ENCODE measurements around the gene PPP2R5C.
"Not testable (repeated sequence)": the region's sequence is repeated elsewhere in the genome, so short reads cannot be mapped to it uniquely, and the experiment has no call there.

PPP2R5C gene

GRCh38 chr14:101761032-101761880 lies at the start of gene PPP2R5C:
TSS of gene PPP2R5C (plus strand) at chr14:101761709. CDS start at chr14:101761894, 185 bp downstream.
- DNase-seq (ENCODE audit: low read depth): peak; percentile 76

- not testable (repeated sequence) for DNase-seq (ENCODE audit: low read depth)
These were observed 49.7 kb upstream of the PPP2R5C start for GRCh38 chr14:101711857-101712233.

GRCh38 chr14:101712341-101712740 lies 49.2 kb upstream of the PPP2R5C start:
- DNase-seq (ENCODE audit: low read depth): not testable (repeated sequence)

DNA sequence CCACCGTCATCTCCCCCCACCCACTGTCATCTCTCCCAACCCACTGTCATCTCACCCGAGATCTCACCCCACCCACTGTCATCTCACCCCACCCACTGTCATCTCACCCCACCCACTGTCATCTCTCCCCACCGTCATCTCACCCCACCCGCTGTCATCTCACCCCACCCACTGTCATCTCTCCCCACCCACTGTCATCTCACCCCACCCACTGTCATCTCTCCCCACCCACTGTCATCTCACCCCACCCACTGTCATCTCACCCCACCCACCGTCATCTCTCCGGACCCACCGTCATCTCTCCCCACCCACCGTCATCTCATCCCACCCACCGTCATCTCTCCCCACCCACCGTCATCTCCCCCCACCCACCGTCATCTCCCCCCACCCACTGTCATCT lies 48.4 kb upstream of the PPP2R5C start:
- not testable (repeated sequence) for DNase-seq (ENCODE audit: low read depth)

- no peak for DNase-seq (ENCODE audit: low read depth)
These were observed 47.7 kb upstream of the PPP2R5C start for GRCh38 chr14:101713621-101714349.

- no peak for DNase-seq (ENCODE audit: low read depth)
These were observed 47.1 kb upstream of the PPP2R5C start for GRCh38 chr14:101714394-101714793.

DNA sequence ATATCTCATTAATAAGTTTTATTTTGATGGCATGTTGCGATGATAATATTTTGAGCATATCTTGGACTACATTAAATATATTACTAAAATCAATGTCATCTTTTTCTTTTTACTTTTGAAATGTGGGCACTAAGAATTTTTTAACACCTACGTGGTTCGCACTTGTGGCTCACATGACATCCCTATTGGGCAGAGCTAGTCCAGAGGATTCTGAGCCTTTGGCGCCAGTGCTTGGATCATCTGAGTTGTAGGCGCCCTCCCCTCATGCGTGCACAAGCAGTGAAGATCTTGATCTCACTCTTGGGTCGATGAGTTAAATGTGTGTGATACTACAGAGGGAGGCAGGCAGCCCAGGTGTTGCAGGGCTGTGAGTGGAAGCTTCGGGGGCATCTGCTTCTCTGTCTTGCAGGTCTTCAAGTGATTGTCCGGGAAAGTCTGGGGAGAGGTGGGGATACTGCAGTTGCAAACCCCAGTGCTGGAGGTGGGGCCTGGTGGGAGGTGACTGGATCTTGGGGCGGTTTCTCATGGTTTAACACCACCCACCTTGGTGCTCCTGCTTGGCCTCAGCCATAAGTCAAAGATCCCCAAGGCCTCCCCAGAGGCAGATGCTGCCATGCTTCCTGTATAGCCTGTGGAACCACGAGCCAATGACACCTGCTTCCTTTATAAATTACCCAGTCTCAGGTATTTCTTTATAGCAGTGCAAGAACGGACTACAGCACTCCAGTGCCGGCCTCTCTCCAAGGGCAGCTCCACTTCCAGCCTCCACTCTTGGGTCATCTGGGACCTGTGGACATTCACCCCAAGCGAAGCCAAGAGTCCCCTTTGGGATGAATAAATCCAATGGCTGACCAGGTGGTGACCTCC lies 46.1 kb upstream of the PPP2R5C start:
- no peak for DNase-seq (ENCODE audit: low read depth)

DNA sequence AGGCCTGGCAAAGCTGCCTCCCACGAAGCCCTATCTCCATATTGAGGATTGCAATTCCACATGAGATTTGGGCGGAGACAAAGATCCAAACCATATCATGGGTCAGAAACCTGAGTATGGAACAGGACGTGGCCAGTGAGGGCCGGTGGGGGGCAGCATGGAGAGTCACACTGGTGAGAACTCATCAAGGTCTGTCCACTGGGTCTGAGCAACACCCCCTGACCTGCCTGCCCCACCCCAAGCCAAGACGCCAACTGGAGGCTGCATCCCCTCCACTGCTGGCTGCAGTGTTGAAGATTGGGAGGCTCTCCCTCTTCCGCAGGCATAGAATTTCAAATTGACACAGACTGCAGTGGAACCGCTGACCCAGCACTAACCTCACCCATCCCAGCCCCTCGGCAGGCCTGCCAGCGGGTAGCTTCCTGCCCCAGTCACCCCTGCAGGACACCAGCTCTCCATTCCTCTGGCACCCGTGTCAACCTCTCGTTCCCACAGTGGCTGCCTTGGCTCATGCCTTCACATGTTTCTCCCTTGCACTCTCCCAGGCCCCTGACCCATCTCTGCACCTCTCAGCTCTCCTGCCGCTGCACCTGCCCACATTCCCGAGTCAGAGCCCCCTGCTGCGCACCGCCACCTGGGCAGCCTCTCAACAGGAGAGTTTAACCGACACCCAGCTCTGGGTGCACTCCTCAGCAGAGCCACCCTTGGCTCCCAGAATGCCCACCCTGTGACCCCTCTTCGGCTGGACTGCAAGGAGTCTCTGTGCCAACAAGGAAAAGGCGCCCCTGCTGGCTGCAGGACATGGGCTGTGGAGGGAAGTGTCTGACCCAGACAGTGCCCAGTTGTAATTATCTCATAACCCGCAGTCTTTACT lies 45.2 kb upstream of the PPP2R5C start:
- no peak for DNase-seq (ENCODE audit: low read depth)

GRCh38 chr14:101716956-101717662 lies 44.4 kb upstream of the PPP2R5C start:
- no peak for DNase-seq (ENCODE audit: low read depth)

DNA sequence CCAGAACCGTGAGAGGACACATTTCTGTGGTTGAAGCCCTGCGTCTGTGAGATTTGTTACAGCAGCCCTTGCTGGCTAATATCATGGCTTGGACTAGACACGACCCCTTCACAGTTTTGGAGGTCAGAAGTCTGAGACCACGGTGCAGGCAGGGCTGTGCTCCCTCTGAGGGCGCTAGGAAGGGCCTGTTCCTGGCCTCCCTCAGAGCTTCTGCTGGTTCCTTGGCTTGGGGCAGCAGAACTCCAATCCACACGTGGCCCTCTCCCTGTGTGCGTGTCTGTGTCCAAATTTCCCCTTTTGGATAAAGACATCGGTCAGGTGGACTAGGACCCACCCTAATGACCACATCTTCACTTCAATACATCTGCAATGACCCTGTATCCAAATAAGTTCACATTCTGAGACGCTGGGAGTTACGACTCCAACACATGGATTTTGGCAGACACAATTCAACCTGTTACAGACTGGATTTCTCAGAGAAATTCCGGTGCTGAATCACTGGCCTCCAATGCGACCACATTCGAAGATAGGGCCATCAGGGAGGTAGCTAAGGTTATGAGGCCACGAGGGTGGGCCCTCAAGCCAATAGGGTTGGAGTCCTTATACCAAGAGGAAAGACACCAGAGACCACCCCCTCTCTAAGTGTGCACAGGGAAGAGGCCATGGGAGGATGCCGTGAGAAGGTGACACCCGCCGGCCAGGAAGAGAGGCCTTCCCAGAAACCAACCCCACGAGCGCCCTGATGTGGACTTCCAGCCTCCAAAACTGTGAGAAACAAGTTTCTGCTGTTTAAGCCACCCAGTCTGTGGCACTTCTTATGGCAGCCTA lies 43.6 kb upstream of the PPP2R5C start:
- DNase-seq (ENCODE audit: low read depth): no peak

DNA sequence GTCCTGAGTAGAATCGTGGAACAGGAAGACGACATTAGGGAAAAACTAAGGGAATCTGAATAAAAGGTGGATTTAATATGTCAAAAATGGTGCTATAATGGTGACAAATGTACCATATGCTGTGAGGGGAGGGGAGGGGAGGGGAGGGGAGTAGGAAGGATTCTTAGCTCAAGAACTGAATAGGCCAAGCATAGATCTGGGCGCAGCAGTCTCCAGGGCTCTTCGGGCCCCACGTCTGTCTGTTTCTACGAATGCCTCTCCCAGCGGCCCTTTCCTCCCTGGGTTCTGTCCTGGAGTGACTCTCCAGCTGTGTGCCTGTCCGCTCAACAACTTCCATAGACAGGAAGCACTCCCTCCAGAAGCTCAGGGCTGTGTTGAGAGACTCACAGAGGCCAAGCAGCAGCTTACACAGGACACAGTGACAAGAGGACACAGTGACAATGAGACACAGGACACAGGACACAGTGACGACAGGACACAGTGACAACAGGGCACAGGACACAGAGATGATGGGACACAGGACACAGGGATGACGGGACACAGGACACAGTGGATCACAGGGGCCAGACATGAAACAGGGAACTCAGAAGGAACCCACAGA lies 42.4 kb upstream of the PPP2R5C start:
- DNase-seq (ENCODE audit: low read depth): no peak

GRCh38 chr14:101719708-101720107 lies 41.8 kb upstream of the PPP2R5C start:
- DNase-seq (ENCODE audit: low read depth): no peak

DNA sequence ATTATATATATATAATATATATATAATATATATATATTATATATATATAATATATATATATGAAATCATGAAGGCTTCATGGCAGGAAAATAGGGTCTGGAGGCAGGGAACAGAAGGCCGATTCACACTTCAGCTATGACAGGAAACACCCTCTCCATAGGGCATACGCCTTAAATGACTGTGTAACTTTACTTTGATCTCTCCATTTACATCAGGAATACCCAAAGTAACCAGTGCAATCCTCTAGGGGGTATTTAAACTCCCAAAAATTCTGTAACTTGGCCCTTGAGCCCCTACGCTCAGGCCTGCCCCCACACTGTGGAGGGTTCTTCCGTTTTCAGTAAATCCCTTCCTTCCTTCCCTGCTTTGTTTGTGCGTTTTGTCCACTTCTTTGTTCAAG lies 40.4 kb upstream of the PPP2R5C start:
- DNase-seq (ENCODE audit: low read depth): no peak

DNA sequence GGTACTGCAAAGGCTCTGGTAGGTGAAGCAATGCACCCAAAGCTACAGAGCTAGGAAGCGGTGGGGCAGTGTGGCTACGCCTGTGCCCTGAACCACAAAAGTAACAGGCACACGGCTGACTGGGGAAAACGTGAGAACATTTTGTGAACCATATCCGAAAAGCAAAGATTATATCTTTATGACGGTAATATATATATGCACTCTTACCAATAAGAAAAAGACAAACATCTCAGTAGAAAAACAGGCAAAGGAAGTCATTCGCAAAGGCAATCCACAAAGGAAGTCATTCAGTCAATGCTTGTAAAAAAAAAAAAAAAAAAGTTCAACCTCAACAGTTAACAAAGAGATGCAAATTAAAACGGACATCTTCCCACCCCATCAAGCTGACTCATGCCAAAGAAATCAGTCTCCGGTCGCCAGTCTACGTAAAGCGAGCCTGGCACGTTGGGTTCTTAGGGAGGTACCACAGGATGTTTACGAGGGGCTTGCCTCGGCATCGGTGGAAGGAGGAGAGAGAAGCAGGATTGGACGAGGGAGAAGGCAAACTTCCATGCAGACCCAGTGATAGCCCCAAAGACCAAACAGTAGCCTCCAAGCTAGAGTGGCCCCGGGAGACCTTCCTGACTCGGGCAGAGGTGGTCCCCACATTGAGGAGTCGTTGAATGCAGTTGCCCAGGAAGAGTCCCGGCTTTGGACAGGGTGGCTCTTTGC lies 39.4 kb upstream of the PPP2R5C start:
- peak; percentile 58 for DNase-seq (ENCODE audit: low read depth)

GRCh38 chr14:101723061-101723595 lies 38.4 kb upstream of the PPP2R5C start:
- no peak for DNase-seq (ENCODE audit: low read depth)

DNA sequence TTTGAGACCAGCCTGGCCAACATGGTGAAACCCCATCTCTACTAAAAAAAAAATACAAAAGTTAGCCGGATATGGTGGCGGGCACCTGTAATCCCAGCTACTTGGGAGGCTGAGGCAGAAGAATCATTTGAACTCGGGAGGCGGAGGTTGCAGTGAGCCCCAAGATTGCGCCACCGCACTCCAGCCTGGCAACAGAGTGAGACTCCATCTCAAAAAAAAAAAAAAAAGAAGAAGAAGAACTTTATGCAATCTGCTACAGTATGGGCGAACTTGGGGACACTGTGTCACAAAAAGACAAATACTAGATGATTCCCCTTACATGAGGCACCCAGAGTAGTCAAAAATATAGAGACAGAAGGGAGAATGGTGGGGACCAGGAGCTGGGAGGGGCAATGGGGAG lies 35.9 kb upstream of the PPP2R5C start:
- not testable (repeated sequence) for DNase-seq (ENCODE audit: low read depth)

DNA sequence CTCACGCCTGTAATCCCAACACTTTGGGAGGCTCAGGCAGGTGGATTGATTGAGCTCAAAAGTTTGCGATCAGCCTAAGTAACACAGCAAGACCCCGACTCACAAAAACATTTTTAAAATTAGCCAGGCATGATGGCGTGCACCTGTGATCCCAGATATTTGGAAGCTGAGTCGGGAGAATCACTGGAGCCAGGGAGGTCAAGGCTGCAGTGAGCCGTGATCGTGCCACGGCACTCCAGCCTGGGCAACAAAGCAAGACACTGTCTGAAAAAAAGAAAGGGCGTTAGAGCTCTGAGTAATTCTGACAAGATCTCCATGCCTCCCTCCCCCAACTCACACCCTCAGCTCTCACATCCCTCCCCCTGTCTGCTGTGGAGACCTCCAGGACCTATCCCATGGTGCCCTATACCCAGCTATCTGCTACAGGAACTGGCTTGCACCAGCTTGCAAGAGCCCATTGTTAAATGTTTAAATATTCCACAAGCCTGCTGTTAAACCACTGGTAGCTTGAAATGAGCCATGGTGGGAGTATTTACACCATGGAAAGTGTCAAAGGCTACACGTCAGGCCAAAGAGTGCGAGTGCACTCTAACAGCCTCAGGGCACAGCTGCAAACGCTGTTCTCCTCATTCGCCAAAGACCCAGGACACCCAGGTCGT lies 35.1 kb upstream of the PPP2R5C start:
- no peak for DNase-seq (ENCODE audit: low read depth)

DNA sequence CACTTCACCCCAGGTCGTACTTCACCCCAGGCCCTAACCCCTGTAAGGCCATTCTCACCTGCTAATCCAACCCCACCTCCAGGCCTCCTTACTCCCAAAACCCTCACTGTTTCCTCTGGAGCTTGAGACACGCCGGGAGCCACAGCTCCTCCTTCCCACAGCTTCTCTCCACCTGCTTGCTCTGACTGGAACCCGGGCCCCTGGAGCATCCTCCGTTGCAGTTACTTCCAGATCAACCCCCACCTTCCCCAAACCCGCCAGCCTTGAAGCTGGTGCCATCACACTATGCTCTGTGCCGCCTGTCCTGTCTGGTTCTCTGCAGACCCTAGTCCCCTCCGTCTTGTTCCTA lies 34.6 kb upstream of the PPP2R5C start:
- no peak for DNase-seq (ENCODE audit: low read depth)
